ENCODE measurements around the gene RHOBTB1. TPM values are rescaled to one million over a fixed set of nuclear protein-coding genes. Genes with fewer than 3 reads are reported as not detected.
"Not testable (repeated sequence)": the region's sequence is repeated elsewhere in the genome, so short reads cannot be mapped to it uniquely, and the experiment has no call there.

The RHOBTB1 gene
- total RNA-seq, 2 donors from 2014 or later, result 6.6 to 6.8 TPM

DNA sequence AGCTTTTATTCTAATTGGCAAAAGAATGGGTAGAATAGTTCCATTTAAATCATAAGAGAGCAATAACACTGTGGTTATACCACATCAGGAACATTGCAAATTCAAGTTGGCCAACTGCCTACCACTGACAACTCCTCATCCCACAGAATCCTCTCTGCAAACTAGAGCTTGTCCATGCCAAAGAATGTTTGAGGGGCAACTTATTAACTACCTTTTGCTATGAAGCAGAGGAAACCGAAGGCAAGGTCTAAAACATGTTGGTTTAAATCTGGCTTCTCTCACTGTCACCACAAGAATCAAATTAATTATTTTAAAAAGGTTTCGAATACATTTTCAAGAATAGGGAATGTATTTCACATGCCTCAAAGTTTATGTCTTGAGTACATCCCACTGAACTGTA, 36.0 kb downstream of the RHOBTB1 start:
- no peaks in the 10 kb centered on the region for H3K27me3 Mint-ChIP-seq (ENCODE audit: insufficient read depth)
- Histone ChIP-seq H3K36me3 (ENCODE audit: control insufficient read depth, insufficient read depth, low read length) (no peaks in the 10 kb centered on the region), H3K4me3 (ENCODE audit: low read length) (no peak overlapping the region), H3K27ac (ENCODE audit: low read depth, low read length) (no peak overlapping the region), H3K27me3 (ENCODE audit: control insufficient read depth, insufficient read depth, low read length, poor library complexity, severe bottlenecking) (no peaks in the 10 kb centered on the region), H3K9me3 (ENCODE audit: control insufficient read depth, low read length) (peaks cover 6% of the 10 kb centered on the region), H3K9ac (ENCODE audit: extremely low read depth, low read length, poor library complexity, severe bottlenecking) (no peak overlapping the region), H3K4me1 (ENCODE audit: control insufficient read depth, insufficient read depth, low read length) (no peaks in the 10 kb centered on the region)
- peaks cover 19% of the 10 kb centered on the region for H3K36me3 Mint-ChIP-seq (ENCODE audit: low read depth)
- H3K27ac Mint-ChIP-seq, result no peak overlapping the region
- TF ChIP-seq, protein P1, sequence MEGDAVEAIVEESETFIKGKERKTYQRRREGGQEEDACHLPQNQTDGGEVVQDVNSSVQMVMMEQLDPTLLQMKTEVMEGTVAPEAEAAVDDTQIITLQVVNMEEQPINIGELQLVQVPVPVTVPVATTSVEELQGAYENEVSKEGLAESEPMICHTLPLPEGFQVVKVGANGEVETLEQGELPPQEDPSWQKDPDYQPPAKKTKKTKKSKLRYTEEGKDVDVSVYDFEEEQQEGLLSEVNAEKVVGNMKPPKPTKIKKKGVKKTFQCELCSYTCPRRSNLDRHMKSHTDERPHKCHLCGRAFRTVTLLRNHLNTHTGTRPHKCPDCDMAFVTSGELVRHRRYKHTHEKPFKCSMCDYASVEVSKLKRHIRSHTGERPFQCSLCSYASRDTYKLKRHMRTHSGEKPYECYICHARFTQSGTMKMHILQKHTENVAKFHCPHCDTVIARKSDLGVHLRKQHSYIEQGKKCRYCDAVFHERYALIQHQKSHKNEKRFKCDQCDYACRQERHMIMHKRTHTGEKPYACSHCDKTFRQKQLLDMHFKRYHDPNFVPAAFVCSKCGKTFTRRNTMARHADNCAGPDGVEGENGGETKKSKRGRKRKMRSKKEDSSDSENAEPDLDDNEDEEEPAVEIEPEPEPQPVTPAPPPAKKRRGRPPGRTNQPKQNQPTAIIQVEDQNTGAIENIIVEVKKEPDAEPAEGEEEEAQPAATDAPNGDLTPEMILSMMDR (conservative IDR thresholded peaks at IDR 0.05), result no peak
- peaks cover 7% of the 10 kb centered on the region for H3K9me3 Mint-ChIP-seq
- WGBS, 2 experiments (ENCODE audit: insufficient coverage in 1 of 2, insufficient read length in 1 of 2), result 94% methylated on average over 2 of the region's 2 CpGs; no CpG with 5 or more reads in 1 of the 2 experiments
- no peak for DNase-seq
- no peaks in the 10 kb centered on the region for H3K4me1 Mint-ChIP-seq
- H3K4me3 Mint-ChIP-seq, result no peak overlapping the region

DNA sequence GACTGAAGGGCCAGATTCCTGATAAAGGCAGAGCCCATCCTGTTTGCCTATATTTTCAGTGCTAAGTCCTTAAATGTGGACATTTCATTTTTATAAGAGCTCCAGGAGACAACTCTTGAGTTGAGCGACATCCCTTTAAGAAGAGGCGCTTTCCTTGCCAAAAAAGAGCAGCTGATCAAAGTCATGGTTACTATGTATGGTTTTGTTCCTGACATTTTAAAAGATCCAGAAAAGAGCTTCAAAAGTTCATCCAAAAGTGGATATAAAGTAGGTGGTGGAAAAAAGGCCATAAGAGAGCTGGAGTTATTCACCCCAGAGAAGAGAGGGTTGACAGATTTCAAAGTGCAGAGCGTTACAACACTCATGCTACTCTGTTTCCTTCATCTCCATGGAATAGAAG, 36.7 kb downstream of the RHOBTB1 start:
- H3K27me3 Mint-ChIP-seq (ENCODE audit: insufficient read depth), result no peaks in the 10 kb centered on the region
- 84 to 97% methylated on average over 2 to 3 of the region's 3 CpGs for WGBS, 2 experiments (ENCODE audit: insufficient coverage in 1 of 2, insufficient read length in 1 of 2)
- H3K4me1 ChIP-seq (ENCODE audit: control insufficient read depth, insufficient read depth, low read length), result no peaks in the 10 kb centered on the region
- H3K4me1 Mint-ChIP-seq, result no peaks in the 10 kb centered on the region
- peaks cover 19% of the 10 kb centered on the region for H3K36me3 Mint-ChIP-seq (ENCODE audit: low read depth)
- H3K9me3 ChIP-seq (ENCODE audit: control insufficient read depth, low read length), result peaks cover 6% of the 10 kb centered on the region
- no peak overlapping the region for H3K9ac ChIP-seq (ENCODE audit: extremely low read depth, low read length, poor library complexity, severe bottlenecking)
- no peaks in the 10 kb centered on the region for H3K36me3 ChIP-seq (ENCODE audit: control insufficient read depth, insufficient read depth, low read length)
- H3K27me3 ChIP-seq (ENCODE audit: control insufficient read depth, insufficient read depth, low read length, poor library complexity, severe bottlenecking), result no peaks in the 10 kb centered on the region
- no peak for DNase-seq
- peaks cover 7% of the 10 kb centered on the region for H3K9me3 Mint-ChIP-seq
- H3K27ac Mint-ChIP-seq, result no peak overlapping the region
- no peak overlapping the region for H3K27ac ChIP-seq (ENCODE audit: low read depth, low read length)
- no peak overlapping the region for H3K4me3 ChIP-seq (ENCODE audit: low read length)
- TF ChIP-seq, protein P1 (conservative IDR thresholded peaks at IDR 0.05), result no peak
- no peak overlapping the region for H3K4me3 Mint-ChIP-seq

- not testable (repeated sequence) for H3K27me3 ChIP-seq (ENCODE audit: control insufficient read depth, insufficient read depth, low read length, poor library complexity, severe bottlenecking); H3K9ac ChIP-seq (ENCODE audit: extremely low read depth, low read length, poor library complexity, severe bottlenecking); H3K27ac ChIP-seq (ENCODE audit: low read depth, low read length); H3K4me3 ChIP-seq (ENCODE audit: low read length); H3K9me3 Mint-ChIP-seq; H3K36me3 ChIP-seq (ENCODE audit: control insufficient read depth, insufficient read depth, low read length); H3K4me1 Mint-ChIP-seq; H3K4me1 ChIP-seq (ENCODE audit: control insufficient read depth, insufficient read depth, low read length); H3K27ac Mint-ChIP-seq; DNase-seq; H3K27me3 Mint-ChIP-seq (ENCODE audit: insufficient read depth); H3K9me3 ChIP-seq (ENCODE audit: control insufficient read depth, low read length); H3K4me3 Mint-ChIP-seq
- WGBS, 2 experiments (ENCODE audit: insufficient coverage in 1 of 2, insufficient read length in 1 of 2), result 93 to 95% methylated on average over 5 to 6 of the region's 6 CpGs
- H3K36me3 Mint-ChIP-seq (ENCODE audit: low read depth), result peaks cover 19% of the 10 kb centered on the region
These were observed 37.2 kb downstream of the RHOBTB1 start for GRCh38 chr10:60906825-60907224.

- no peak overlapping the region for H3K27ac ChIP-seq (ENCODE audit: low read depth, low read length)
- H3K4me3 ChIP-seq (ENCODE audit: low read length), result no peak overlapping the region
- H3K9ac ChIP-seq (ENCODE audit: extremely low read depth, low read length, poor library complexity, severe bottlenecking), result no peak overlapping the region
- WGBS, 2 experiments (ENCODE audit: insufficient coverage in 1 of 2, insufficient read length in 1 of 2), result 85 to 86% methylated on average over 2 of the region's 2 CpGs
- no peak for DNase-seq
- Mint-ChIP-seq H3K27me3 (ENCODE audit: insufficient read depth) (no peaks in the 10 kb centered on the region), H3K9me3 (peaks cover 7% of the 10 kb centered on the region), H3K4me1 (no peaks in the 10 kb centered on the region), H3K36me3 (ENCODE audit: low read depth) (peaks cover 19% of the 10 kb centered on the region), H3K27ac (no peak overlapping the region), H3K4me3 (no peak overlapping the region)
- TF ChIP-seq, protein P1 (conservative IDR thresholded peaks at IDR 0.05), result no peak
- peaks cover 6% of the 10 kb centered on the region for H3K9me3 ChIP-seq (ENCODE audit: control insufficient read depth, low read length)
- no peaks in the 10 kb centered on the region for H3K27me3 ChIP-seq (ENCODE audit: control insufficient read depth, insufficient read depth, low read length, poor library complexity, severe bottlenecking)
- H3K4me1 ChIP-seq (ENCODE audit: control insufficient read depth, insufficient read depth, low read length), result no peaks in the 10 kb centered on the region
- H3K36me3 ChIP-seq (ENCODE audit: control insufficient read depth, insufficient read depth, low read length), result no peaks in the 10 kb centered on the region
These were observed 37.6 kb downstream of the RHOBTB1 start for GRCh38 chr10:60906411-60906810.

Measured in endodermal cell (in vitro differentiated cells).